ENCODE results near the gene KDM4B.
A peak's percentile ranks its signal among the peaks of the same experiment; 100 is the strongest.
"Not testable (repeated sequence)": the region's sequence is repeated elsewhere in the genome, so short reads cannot be mapped to it uniquely, and the experiment has no call there.

KDM4B gene

DNA sequence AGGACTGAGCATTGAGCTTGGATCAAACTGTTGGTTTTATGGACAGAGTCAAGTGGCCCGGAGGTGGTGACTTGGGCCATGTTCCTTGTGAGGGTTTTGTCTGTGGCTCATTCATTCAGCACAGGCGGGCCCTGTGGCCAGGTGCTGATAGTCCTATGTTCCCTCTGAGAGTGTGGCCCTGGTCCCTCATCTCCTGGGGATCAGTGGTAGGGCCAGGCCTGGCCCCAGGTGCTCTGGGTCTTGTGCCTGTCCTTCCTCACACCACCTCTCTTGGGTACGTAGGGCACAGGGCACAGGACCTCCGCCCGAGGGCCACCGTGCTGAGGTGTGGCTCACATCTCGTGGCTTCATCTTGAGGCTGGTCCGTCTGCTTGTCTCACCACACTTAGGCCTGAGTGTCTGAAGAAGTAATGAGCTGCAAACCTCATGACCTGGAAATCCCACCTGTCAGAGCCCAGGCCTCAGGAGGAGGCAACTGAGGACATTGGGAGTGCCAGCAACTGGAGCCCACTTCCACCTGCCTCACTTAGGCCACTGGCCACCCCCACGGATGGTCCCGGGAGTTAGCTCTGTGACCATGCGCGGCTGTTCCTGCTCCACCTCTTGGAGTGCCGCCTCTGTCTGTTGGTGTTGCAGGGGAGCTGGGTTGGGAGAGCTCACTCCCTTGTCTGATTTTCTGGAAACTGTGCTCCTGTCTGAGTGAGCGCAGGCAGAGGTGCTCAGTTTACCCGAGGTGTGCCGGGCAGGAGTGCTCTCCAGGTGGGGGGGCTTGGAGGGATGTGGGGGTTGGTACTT lies 53.4 kb downstream of the KDM4B start:
- peaks cover 7% of the 10 kb centered on the region for H3K36me3 ChIP-seq (ENCODE audit: control insufficient read depth, insufficient read depth, low read length)
- H3K27me3 ChIP-seq (replicated peaks; ENCODE audit: control insufficient read depth, insufficient read depth, low read length, poor library complexity, severe bottlenecking), result no peaks in the 10 kb centered on the region
- no peak overlapping the region for H3K27ac ChIP-seq (ENCODE audit: insufficient read depth, low read length, poor library complexity, severe bottlenecking)
- DNase-seq, result no peak
- no peaks in the 10 kb centered on the region for H3K4me1 ChIP-seq (ENCODE audit: control insufficient read depth, insufficient read depth, low read length, poor library complexity, severe bottlenecking)
- H3K4me3 ChIP-seq (ENCODE audit: insufficient read depth, low read depth, low read length, poor library complexity, severe bottlenecking), result no peak overlapping the region
- no peaks in the 10 kb centered on the region for H3K9me3 ChIP-seq (ENCODE audit: control insufficient read depth, low read length)

GRCh38 chr19:5023128-5023571 lies 54.2 kb downstream of the KDM4B start:
- DNase-seq, result no peak
- H3K9me3 ChIP-seq (ENCODE audit: control insufficient read depth, low read length), result no peaks in the 10 kb centered on the region
- H3K4me1 ChIP-seq (ENCODE audit: control insufficient read depth, insufficient read depth, low read length, poor library complexity, severe bottlenecking), result no peaks in the 10 kb centered on the region
- peaks cover 5% of the 10 kb centered on the region for H3K36me3 ChIP-seq (ENCODE audit: control insufficient read depth, insufficient read depth, low read length)
- no peak overlapping the region for H3K27ac ChIP-seq (ENCODE audit: insufficient read depth, low read length, poor library complexity, severe bottlenecking)
- H3K4me3 ChIP-seq (ENCODE audit: insufficient read depth, low read depth, low read length, poor library complexity, severe bottlenecking), result no peak overlapping the region
- no peaks in the 10 kb centered on the region for H3K27me3 ChIP-seq (replicated peaks; ENCODE audit: control insufficient read depth, insufficient read depth, low read length, poor library complexity, severe bottlenecking)

- Histone ChIP-seq H3K27ac (ENCODE audit: insufficient read depth, low read length, poor library complexity, severe bottlenecking) (no peak overlapping the region), H3K9me3 (ENCODE audit: control insufficient read depth, low read length) (no peaks in the 10 kb centered on the region), H3K36me3 (ENCODE audit: control insufficient read depth, insufficient read depth, low read length) (no peaks in the 10 kb centered on the region), H3K4me3 (ENCODE audit: insufficient read depth, low read depth, low read length, poor library complexity, severe bottlenecking) (no peak overlapping the region), H3K4me1 (ENCODE audit: control insufficient read depth, insufficient read depth, low read length, poor library complexity, severe bottlenecking) (no peaks in the 10 kb centered on the region), H3K27me3 (replicated peaks; ENCODE audit: control insufficient read depth, insufficient read depth, low read length, poor library complexity, severe bottlenecking) (no peaks in the 10 kb centered on the region)
- no peak for DNase-seq
Measured at GRCh38 chr19:5024282-5024681, 55.4 kb downstream of the KDM4B start.

DNA sequence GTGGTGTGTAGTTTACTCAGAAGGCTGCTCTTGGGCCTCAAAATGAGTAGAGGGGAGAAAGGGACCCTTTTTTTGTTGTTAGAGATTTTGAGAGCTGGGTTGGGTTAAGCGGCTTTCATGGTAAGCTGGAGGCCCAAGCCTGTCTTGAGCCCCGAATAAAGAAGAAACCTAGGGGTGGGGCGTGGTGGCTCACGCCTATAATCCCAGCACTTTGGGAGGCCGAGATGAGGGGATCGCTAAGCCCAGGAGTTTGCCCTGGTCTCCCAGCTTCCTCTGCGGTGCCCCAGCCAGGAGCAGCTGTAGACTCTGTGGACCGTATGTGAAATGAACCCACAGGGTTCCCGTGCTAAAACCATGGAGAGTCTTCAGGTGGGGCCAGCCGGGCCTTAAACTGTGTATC lies 56.1 kb downstream of the KDM4B start:
- no peak overlapping the region for H3K4me3 ChIP-seq (ENCODE audit: insufficient read depth, low read depth, low read length, poor library complexity, severe bottlenecking)
- H3K4me1 ChIP-seq (ENCODE audit: control insufficient read depth, insufficient read depth, low read length, poor library complexity, severe bottlenecking), result no peaks in the 10 kb centered on the region
- no peaks in the 10 kb centered on the region for H3K9me3 ChIP-seq (ENCODE audit: control insufficient read depth, low read length)
- no peak overlapping the region for H3K27ac ChIP-seq (ENCODE audit: insufficient read depth, low read length, poor library complexity, severe bottlenecking)
- no peaks in the 10 kb centered on the region for H3K27me3 ChIP-seq (replicated peaks; ENCODE audit: control insufficient read depth, insufficient read depth, low read length, poor library complexity, severe bottlenecking)
- H3K36me3 ChIP-seq (ENCODE audit: control insufficient read depth, insufficient read depth, low read length), result no peaks in the 10 kb centered on the region
- no peak for DNase-seq

DNA sequence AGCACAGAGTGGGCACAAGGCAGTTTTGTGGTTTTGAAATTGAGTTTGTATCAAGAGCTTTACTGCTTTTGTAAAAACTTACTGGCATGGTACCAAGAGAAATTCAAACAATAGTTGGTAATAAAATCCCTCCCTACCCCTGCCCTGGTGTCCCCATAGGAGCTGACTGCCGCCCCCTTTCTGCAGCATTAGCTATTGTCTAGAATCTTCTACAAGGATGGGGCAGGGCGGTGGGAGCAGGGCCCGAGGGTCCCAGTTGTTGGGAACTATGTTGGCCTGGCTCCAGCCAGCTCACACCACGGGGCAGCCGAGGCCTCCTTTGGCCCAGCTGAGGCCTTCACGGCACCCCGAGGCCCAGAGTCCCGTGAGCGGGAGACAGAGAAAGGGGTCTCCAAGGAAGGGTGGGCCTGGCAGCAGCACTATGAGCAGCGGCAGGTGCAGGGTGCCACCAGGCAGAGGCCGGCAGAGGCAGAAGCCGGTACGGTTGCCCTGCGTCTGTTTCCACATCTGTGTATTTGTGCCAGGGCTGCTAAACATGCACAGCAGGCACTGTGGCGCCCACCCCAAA lies 57.9 kb downstream of the KDM4B start:
- no peak for DNase-seq
- H3K4me1 ChIP-seq (ENCODE audit: control insufficient read depth, insufficient read depth, low read length, poor library complexity, severe bottlenecking), result no peaks in the 10 kb centered on the region
- H3K27ac ChIP-seq (ENCODE audit: insufficient read depth, low read length, poor library complexity, severe bottlenecking), result no peak overlapping the region
- H3K4me3 ChIP-seq (ENCODE audit: insufficient read depth, low read depth, low read length, poor library complexity, severe bottlenecking), result no peak overlapping the region
- no peaks in the 10 kb centered on the region for H3K9me3 ChIP-seq (ENCODE audit: control insufficient read depth, low read length)
- H3K36me3 ChIP-seq (ENCODE audit: control insufficient read depth, insufficient read depth, low read length), result no peaks in the 10 kb centered on the region
- H3K27me3 ChIP-seq (replicated peaks; ENCODE audit: control insufficient read depth, insufficient read depth, low read length, poor library complexity, severe bottlenecking), result no peaks in the 10 kb centered on the region

DNA sequence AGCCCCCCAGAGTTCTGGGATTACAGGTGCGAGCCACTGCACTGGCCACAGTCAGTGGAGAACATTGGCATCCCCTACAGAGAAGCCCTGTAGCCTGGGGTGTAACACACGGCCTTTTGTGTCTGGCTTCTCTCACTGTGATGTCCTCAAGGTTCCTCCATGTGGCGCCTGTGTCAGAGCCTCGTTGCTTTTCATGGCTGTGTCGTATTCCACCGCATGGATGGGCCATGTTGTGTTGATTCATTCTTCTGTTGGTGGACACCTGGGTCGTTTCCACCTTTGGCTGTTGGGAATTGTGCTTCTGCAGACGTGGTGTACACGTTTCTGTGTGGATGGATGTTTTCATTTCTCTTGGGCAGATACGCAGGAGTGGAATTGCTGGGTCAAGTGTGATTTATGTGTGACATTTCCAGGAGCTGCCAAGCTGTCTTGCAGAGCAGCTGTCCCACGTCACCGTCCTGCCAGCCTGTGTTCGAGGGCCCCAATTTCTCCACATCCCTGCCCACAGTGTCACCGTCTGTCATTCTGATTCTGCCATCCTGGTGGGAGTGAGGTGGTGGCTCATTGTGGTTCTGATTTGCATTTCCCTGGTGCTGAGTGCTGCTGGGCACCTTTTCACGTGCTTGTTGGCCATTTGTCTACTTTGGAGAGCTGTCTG lies 59.4 kb downstream of the KDM4B start:
- Histone ChIP-seq H3K27me3 (replicated peaks; ENCODE audit: control insufficient read depth, insufficient read depth, low read length, poor library complexity, severe bottlenecking) (no peaks in the 10 kb centered on the region), H3K4me1 (ENCODE audit: control insufficient read depth, insufficient read depth, low read length, poor library complexity, severe bottlenecking) (no peaks in the 10 kb centered on the region), H3K27ac (ENCODE audit: insufficient read depth, low read length, poor library complexity, severe bottlenecking) (no peak overlapping the region), H3K4me3 (ENCODE audit: insufficient read depth, low read depth, low read length, poor library complexity, severe bottlenecking) (no peak overlapping the region), H3K36me3 (ENCODE audit: control insufficient read depth, insufficient read depth, low read length) (peaks cover 8% of the 10 kb centered on the region), H3K9me3 (ENCODE audit: control insufficient read depth, low read length) (no peaks in the 10 kb centered on the region)
- DNase-seq, result no peak

GRCh38 chr19:5029596-5029995 lies 60.7 kb downstream of the KDM4B start:
- not testable (repeated sequence) for H3K27me3 ChIP-seq (replicated peaks; ENCODE audit: control insufficient read depth, insufficient read depth, low read length, poor library complexity, severe bottlenecking); H3K27ac ChIP-seq (ENCODE audit: insufficient read depth, low read length, poor library complexity, severe bottlenecking); H3K9me3 ChIP-seq (ENCODE audit: control insufficient read depth, low read length); H3K4me3 ChIP-seq (ENCODE audit: insufficient read depth, low read depth, low read length, poor library complexity, severe bottlenecking); H3K4me1 ChIP-seq (ENCODE audit: control insufficient read depth, insufficient read depth, low read length, poor library complexity, severe bottlenecking)
- peaks cover 19% of the 10 kb centered on the region for H3K36me3 ChIP-seq (ENCODE audit: control insufficient read depth, insufficient read depth, low read length)
- peak; percentile 15 to 41 (median 20) for DNase-seq

GRCh38 chr19:5030136-5030820 lies 61.4 kb downstream of the KDM4B start:
- DNase-seq, result no peak
- H3K4me1 ChIP-seq (ENCODE audit: control insufficient read depth, insufficient read depth, low read length, poor library complexity, severe bottlenecking), result no peaks in the 10 kb centered on the region
- H3K27ac ChIP-seq (ENCODE audit: insufficient read depth, low read length, poor library complexity, severe bottlenecking), result no peak overlapping the region
- no peak overlapping the region for H3K4me3 ChIP-seq (ENCODE audit: insufficient read depth, low read depth, low read length, poor library complexity, severe bottlenecking)
- peaks cover 24% of the 10 kb centered on the region for H3K36me3 ChIP-seq (ENCODE audit: control insufficient read depth, insufficient read depth, low read length)
- no peaks in the 10 kb centered on the region for H3K27me3 ChIP-seq (replicated peaks; ENCODE audit: control insufficient read depth, insufficient read depth, low read length, poor library complexity, severe bottlenecking)
- no peaks in the 10 kb centered on the region for H3K9me3 ChIP-seq (ENCODE audit: control insufficient read depth, low read length)

- H3K9me3 ChIP-seq (ENCODE audit: control insufficient read depth, low read length), result no peaks in the 10 kb centered on the region
- no peaks in the 10 kb centered on the region for H3K4me1 ChIP-seq (ENCODE audit: control insufficient read depth, insufficient read depth, low read length, poor library complexity, severe bottlenecking)
- H3K4me3 ChIP-seq (ENCODE audit: insufficient read depth, low read depth, low read length, poor library complexity, severe bottlenecking), result no peak overlapping the region
- DNase-seq, result no peak
- peaks cover 29% of the 10 kb centered on the region for H3K36me3 ChIP-seq (ENCODE audit: control insufficient read depth, insufficient read depth, low read length)
- H3K27ac ChIP-seq (ENCODE audit: insufficient read depth, low read length, poor library complexity, severe bottlenecking), result no peak overlapping the region
- H3K27me3 ChIP-seq (replicated peaks; ENCODE audit: control insufficient read depth, insufficient read depth, low read length, poor library complexity, severe bottlenecking), result no peaks in the 10 kb centered on the region
Measured at GRCh38 chr19:5030822-5031221, 61.9 kb downstream of the KDM4B start.

All from effector memory CD4-positive, alpha-beta T cell (primary cell).